SU-DHL-6 (cell line): Measurements from ENCODE around the gene GLE1.

Source experiments
- CTCF ChIP-seq: fragments of 200-600 bp; sonication (generic); IDR thresholded peaks from one replicate; pipeline ENCODE4 v1.5.1; 2017; ENCODE audit warnings: antibody characterized with exemption, mild to moderate bottlenecking, low read length, moderate library complexity; ENCODE audit not compliant: insufficient read depth, poor library complexity, severe bottlenecking
- EZH2phosphoT487 ChIP-seq: fragments of 200-600 bp; sonication (generic), shearing (Covaris generic); conservative IDR thresholded peaks from 2 replicates; pipeline ENCODE4 v1.6.1; 2018; ENCODE audit warnings: mild to moderate bottlenecking, antibody characterized with exemption, low read length, moderate library complexity, mixed read lengths

GRCh38 chr9:128470560-128470959 is 34.0 kb upstream of the GLE1 start:
- no peak for TF ChIP-seq CTCF
- no peak for TF ChIP-seq EZH2phosphoT487
